Lower leg skin (tissue), 4 donors: ENCODE data around the gene TXNRD2. TPM values are rescaled to one million over a fixed set of nuclear protein-coding genes. Genes with fewer than 3 reads are reported as not detected.

Experiments
- DNase-seq, 2 donors: peaks; one replicate each; pipeline ENCODE4 v3.0.0-alpha.2; 2019; ENCODE audit warnings: low spot score in 2 of 2
- H3K4me3 ChIP-seq: fragments of 200-600 bp; sonication (generic); 2 replicates; pipeline ENCODE4 v1.5.1; 2017; ENCODE audit warnings: mild to moderate bottlenecking, low read depth; ENCODE audit not compliant: poor library complexity, severe bottlenecking
- POLR2A ChIP-seq, 2 donors: fragments of 450-650 bp; IDR thresholded peaks; one replicate each; pipeline ENCODE4 v1.6.1; 2016 to 2017; ENCODE audit warnings: antibody characterized with exemption in 2 of 2, mild to moderate bottlenecking in 1 of 2, moderate library complexity in 1 of 2
- WGBS, 2 donors: methylation state at CpG; one replicate each; pipeline ENCODE4 v1.1.5; 2018; 5-methylcytosine and 5-hydroxymethylcytosine counted together
- intact Hi-C: fragments of 100-400 bp; cut with DNase I; formaldehyde crosslinking; loops from one replicate; pipeline ENCODE4 v1.15.0; 2023; ENCODE audit warnings: low total_unique reads
- total RNA-seq, 4 donors: library from RNA; depleted of rRNA; stranded (reverse); fragments of >200 nt; gene quantifications; one replicate each; pipeline ENCODE4 v1.1.0, GENCODE V29; 2016
- TF ChIP-seq, protein P1 (sequence below), 3 donors: fragments of 450-650 bp; IDR thresholded peaks; one replicate each; pipeline ENCODE4 v1.5.1; 2016; ENCODE audit warnings: antibody characterized with exemption in 3 of 3, mild to moderate bottlenecking in 3 of 3, moderate library complexity in 2 of 3

The TXNRD2 gene
- total RNA-seq, 4 donors from 2014 or later = 10.9 to 16.8 (median 15.2) TPM

DNA sequence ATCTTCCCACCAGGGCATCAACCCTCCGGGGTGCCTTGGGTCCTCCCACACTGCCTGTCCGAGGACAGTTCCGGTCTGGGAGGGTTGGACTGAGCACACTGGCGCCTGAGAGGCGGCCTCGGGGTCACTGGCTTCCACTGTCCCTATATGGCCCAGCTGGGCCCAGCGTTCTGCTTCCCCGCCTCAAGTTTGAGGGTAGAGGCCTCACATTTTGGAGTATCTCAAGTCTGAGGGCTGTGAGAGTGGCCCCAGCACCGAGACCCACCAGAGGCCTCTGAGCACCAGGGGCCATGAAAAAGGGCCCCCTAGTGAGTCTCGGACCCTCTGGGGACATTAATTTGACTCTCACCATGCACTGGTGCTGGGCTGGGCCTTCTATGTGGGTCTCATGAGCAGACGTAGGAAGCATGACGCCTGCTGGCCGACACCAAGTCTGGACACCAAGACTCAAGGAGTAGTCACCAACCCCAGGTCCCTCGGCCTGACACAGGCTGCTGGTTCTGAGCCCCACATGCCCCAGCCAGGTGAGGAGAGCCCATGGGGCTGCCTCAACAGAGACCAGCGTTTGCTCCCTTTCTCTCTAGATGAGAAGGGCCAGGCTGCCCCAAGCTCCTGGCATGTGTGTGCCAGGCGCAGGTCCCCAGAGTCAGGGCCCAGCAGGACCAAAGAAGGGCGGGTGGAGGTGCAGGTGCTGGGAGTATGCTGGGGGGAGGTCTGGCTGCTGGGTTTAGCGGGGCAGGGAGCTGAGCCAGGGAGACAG lies 47.5 kb upstream of the TXNRD2 start:
- DNase-seq = no peak
- WGBS, 2 donors = 83 to 97% methylated on average over 17 of the region's 18 CpGs
- TF ChIP-seq, protein P1, sequence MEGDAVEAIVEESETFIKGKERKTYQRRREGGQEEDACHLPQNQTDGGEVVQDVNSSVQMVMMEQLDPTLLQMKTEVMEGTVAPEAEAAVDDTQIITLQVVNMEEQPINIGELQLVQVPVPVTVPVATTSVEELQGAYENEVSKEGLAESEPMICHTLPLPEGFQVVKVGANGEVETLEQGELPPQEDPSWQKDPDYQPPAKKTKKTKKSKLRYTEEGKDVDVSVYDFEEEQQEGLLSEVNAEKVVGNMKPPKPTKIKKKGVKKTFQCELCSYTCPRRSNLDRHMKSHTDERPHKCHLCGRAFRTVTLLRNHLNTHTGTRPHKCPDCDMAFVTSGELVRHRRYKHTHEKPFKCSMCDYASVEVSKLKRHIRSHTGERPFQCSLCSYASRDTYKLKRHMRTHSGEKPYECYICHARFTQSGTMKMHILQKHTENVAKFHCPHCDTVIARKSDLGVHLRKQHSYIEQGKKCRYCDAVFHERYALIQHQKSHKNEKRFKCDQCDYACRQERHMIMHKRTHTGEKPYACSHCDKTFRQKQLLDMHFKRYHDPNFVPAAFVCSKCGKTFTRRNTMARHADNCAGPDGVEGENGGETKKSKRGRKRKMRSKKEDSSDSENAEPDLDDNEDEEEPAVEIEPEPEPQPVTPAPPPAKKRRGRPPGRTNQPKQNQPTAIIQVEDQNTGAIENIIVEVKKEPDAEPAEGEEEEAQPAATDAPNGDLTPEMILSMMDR (IDR thresholded peaks at IDR 0.05) = no peak
- TF ChIP-seq POLR2A (IDR thresholded peaks at IDR 0.05) = no peak
- intact Hi-C loops = no loop called here
- no peak overlapping the region for H3K4me3 ChIP-seq

DNA sequence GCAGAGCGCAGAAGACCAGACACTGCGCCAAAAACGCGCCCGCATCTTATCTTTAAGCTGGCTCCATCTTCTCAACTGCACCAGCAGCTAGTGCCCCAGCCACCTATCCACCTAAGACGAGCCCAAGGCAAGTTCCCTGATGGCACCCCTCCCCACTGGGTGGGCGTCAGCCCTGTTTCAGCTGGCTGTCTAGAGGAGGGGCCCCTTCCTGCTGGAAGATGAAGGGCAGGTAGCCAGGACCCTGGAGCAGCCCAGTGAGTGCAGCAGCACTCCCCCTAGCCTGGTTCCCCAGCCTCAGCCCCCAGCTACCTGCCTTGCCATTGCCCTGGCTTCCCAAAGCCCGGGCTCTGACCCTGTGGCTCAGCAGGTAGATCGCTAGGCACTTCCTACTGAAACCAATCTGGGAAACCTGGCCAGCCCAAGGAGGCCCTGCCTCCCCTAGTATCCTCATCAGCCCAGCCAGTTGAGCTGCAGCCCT lies 46.8 kb upstream of the TXNRD2 start:
- TF ChIP-seq POLR2A (IDR thresholded peaks at IDR 0.05) = no peak
- TF ChIP-seq, protein P1 (IDR thresholded peaks at IDR 0.05) = no peak
- 85 to 89% methylated on average over 9 of the region's 9 CpGs for WGBS, 2 donors
- no peak overlapping the region for H3K4me3 ChIP-seq
- DNase-seq = no peak
- intact Hi-C loops = no loop called here

DNA sequence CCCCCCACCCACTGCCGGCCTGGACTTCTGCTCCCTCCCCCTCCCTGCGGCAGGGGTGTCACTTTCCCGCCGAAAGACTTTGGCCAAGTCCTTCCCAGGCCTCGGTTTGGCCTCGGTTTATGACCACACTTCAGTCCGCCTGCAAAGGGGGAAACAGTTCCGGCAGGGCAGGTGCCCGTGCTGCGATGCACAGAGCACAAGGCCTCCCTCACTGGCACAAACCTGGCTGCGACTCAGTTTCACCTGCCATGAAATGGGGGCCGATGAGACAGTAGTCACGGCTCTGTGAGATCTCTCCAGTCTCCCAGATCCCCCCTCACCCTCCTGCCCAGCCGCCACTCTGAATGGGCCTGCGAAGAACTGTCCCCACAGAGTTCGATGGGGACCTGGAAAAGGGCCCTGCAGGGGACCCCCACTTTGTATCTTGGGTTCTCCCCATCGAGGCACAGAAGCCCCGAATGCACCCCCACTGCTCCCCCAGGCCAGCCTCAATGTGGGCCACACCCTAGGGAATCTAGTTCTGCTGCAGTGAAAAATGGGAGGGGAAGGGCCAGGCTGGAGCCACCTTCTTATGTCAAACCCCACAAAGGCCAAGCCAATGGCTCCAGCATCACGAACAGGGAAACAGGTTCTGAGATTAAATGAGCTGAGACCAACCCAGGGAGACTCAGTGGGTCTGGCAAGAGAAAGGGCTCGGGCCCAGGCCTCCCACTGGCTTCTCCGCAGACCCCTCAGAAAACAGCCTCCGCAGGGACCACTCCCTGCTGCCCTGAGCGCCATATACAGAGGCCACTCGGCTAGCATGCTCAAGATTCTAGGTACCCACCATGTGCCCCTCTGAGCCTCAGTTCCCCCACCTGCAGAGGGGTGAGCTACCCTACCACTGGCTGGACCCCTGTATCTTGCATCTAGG lies 46.0 kb upstream of the TXNRD2 start:
- H3K4me3 ChIP-seq = no peak overlapping the region
- 71 to 81% methylated on average over 14 to 23 of the region's 24 CpGs for WGBS, 2 donors
- intact Hi-C loops = no loop called here
- DNase-seq = no peak
- TF ChIP-seq POLR2A (IDR thresholded peaks at IDR 0.05) = no peak
- TF ChIP-seq, protein P1 (IDR thresholded peaks at IDR 0.05) = no peak

DNA sequence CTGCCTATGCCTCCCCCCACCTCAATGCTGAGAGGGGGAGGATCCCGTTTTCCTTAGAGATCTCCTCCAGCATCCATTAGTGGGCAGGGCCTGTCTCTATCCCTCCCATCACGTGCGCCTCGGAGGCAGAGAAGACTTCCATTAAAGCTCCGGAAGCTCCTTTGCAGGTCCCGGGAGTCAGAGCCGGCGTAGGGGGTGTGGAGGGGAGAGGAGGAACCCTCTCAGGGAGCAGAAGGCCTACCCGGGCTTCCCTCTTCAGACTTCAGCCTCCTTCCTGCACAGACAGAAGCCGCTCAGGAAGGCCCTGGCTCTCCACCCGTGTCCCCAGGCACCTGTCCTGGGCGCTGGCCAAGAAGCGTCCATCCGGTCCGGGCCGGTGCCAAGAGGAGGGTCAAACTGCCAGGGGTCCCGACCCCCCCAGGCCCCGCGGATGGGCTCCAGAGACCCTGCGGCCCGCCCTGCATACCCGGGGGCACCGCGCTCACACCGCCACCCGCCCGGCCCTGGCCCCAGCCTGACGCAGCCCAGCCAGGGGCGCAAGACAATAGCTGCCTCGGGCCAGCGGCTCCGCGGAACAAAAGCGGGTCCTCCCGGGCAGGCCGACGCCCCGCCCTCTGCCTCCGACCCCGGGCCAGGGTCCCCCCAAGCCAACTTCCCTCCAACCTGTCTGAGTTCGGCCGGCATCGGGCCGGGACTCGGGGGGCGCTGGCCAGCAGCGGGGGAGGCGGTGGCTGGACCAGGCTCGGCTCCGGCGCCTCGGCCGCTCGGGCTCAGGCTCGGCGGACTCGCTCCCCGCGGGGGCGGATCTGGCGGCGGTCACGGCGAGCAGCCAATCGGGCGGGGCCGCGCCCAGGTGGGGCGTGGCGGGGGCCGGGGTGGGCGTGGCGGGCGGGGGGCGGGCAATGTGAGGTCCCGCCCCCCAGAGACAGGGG lies 45.1 kb upstream of the TXNRD2 start:
- DNase-seq = peak in 1 of 2 donors; percentile 95
- intact Hi-C loops = no loop called here
- TF ChIP-seq POLR2A (IDR thresholded peaks at IDR 0.05) = no peak
- TF ChIP-seq, protein P1 (IDR thresholded peaks at IDR 0.05) = no peak
- 0% methylated on average over 11 to 46 of the region's 76 CpGs for WGBS, 2 donors
- H3K4me3 ChIP-seq = peak overlapping the region; percentile 39

DNA sequence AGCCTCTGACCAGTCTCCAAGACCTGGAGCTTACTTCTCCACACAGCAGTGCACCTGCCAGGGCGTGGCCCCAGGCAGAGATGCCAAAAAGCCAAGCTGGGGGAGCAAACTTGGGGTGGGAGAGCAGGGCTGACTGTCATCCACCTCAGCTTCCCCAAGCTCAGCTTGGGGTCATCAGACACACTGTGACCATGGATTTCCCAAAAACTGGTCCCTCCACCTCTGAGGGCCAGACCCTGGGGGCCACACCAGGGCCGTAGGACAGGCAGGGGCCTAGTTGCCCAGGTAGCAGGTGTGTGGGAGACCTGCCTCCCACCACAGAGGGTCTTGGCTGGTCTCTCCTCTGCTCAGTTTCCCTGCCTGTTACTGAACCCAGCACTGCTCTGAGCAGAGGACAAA lies 44.4 kb upstream of the TXNRD2 start:
- no peak for DNase-seq
- TF ChIP-seq, protein P1 (IDR thresholded peaks at IDR 0.05) = no peak
- no peak for TF ChIP-seq POLR2A (IDR thresholded peaks at IDR 0.05)
- WGBS, 2 donors = 25 to 38% methylated on average over 2 of the region's 2 CpGs
- intact Hi-C loops = no loop called here
- H3K4me3 ChIP-seq = no peak overlapping the region
